Cardiac muscle cell (in vitro differentiated cells and primary cell): Measurements from ENCODE around the gene MBOAT7. TPM values are rescaled to one million over a fixed set of nuclear protein-coding genes. Genes with fewer than 3 reads are reported as not detected.
A peak's percentile ranks its signal among the peaks of the same experiment; 100 is the strongest.

Experiments
- DNase-seq, 2 donors: peaks; one replicate each; pipeline versions ENCODE4 v3.0.0 to v3.0.0-alpha.2; 2010 to 2017; ENCODE audit warnings: low read depth in 1 of 2, low spot score in 1 of 2
- H3K27ac ChIP-seq: fragments of 200-600 bp; sonication (generic); 2 replicates; pipeline ENCODE4 v1.5.1; 2016
- H3K27me3 ChIP-seq: fragments of 200-600 bp; sonication (generic); 2 replicates; pipeline ENCODE4 v1.6.0; 2016; ENCODE audit warnings: control low read depth
- H3K36me3 ChIP-seq: fragments of 200-600 bp; sonication (generic); 2 replicates; pipeline ENCODE4 v1.5.1; 2016; ENCODE audit warnings: control low read depth
- H3K4me1 ChIP-seq: fragments of 200-600 bp; sonication (generic); 2 replicates; pipeline ENCODE4 v1.8.1; 2017; ENCODE audit warnings: low read depth, mild to moderate bottlenecking, mixed run types
- H3K4me3 ChIP-seq: fragments of 200-600 bp; sonication (generic); 2 replicates; pipeline ENCODE4 v1.5.1; 2016; ENCODE audit warnings: mild to moderate bottlenecking
- H3K9me3 ChIP-seq: fragments of 200-600 bp; sonication (generic); 2 replicates; pipeline ENCODE4 v1.5.1; 2017; ENCODE audit warnings: low read depth, mild to moderate bottlenecking, control low read depth
- polyA plus RNA-seq: library from polyadenylated mRNA; unstranded; fragments of >200 nt; fragmentation: Nextera tagmentation; extraction: Ambion mirVana; gene quantifications from 2 replicates; pipeline ENCODE4 v1.2.1, GENCODE V29; 2016
- total RNA-seq: library from RNA; depleted of rRNA; stranded (reverse); fragments of >200 nt; gene quantifications from 2 replicates; pipeline ENCODE4 v1.2.3, GENCODE V29; 2016
- TF ChIP-seq, protein P1 (sequence below): IDR thresholded peaks from 2 replicates; pipeline ENCODE4 v1.5.1; 2012; ENCODE audit warnings: low read depth, mild to moderate bottlenecking, low read length

The MBOAT7 gene
- total and polyA plus RNA-seq, 2 experiments from 2014 or later = 118 to 131 TPM

DNA sequence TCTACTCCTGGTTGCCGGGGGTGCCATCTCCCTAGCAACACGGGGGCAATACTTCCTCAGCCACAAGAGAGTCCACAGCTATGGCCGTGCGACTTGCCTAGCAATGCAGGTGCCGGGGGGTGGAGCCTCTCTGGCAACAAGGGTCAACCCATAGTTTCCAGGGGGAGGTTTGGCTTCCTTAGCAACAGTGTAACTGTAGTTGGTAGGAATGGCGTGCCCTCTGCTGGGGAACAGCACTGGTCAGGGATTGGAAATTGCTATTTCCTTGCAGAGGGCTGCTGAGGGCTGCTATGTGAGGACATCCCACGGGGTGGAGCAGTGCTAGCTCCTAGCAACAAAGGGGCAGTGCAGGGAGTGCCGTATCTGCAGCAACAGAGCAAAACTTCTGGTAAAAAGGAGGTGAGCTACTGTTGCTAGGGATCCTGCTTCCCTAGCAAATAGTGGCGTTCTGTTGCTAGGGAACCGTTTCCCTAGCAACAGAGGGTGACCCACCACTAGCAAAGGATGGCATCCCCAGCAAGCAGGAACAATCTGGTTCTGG lies 9.4 kb downstream of the MBOAT7 start:
- peak; percentile 83 to 89 for DNase-seq
- Histone ChIP-seq H3K36me3 (peaks cover 4% of the 10 kb centered on the region), H3K4me1 (no peaks in the 10 kb centered on the region), H3K9me3 (no peaks in the 10 kb centered on the region), H3K27me3 (no peaks in the 10 kb centered on the region), H3K27ac (peak overlapping the region; percentile 4), H3K4me3 (no peak overlapping the region)
- TF ChIP-seq, protein P1, sequence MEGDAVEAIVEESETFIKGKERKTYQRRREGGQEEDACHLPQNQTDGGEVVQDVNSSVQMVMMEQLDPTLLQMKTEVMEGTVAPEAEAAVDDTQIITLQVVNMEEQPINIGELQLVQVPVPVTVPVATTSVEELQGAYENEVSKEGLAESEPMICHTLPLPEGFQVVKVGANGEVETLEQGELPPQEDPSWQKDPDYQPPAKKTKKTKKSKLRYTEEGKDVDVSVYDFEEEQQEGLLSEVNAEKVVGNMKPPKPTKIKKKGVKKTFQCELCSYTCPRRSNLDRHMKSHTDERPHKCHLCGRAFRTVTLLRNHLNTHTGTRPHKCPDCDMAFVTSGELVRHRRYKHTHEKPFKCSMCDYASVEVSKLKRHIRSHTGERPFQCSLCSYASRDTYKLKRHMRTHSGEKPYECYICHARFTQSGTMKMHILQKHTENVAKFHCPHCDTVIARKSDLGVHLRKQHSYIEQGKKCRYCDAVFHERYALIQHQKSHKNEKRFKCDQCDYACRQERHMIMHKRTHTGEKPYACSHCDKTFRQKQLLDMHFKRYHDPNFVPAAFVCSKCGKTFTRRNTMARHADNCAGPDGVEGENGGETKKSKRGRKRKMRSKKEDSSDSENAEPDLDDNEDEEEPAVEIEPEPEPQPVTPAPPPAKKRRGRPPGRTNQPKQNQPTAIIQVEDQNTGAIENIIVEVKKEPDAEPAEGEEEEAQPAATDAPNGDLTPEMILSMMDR = peak; percentile 61

DNA sequence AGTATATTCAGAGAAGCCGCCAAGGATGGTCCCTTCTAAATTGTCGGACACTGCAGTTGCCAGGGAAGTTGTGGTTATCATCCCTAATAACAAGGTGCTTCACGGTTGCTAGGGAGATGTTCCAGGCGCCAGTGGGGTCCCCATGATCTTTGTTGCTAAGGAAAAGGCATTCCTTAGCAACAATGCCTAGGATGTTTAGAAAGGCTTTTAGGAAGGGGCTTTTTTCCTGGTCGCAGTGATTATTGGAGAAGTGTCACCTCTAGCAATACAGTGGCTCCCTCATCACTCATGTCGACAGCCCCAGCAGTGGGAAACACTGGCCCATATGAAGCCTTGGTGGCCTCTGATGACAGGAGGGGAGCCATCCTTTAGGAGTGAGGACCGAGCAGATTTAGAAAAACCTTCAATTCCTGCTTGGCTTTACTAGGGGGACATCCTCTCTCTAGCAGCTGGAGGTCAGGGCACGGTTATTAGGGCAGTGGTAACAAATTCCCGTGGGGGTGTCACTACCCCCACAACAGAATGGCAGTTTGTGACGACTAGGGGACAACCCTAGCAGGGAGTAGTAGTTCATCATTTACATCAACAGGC lies 10.0 kb downstream of the MBOAT7 start:
- Histone ChIP-seq H3K4me3 (no peak overlapping the region), H3K36me3 (peaks cover 4% of the 10 kb centered on the region), H3K4me1 (no peaks in the 10 kb centered on the region), H3K27ac (no peak overlapping the region), H3K9me3 (no peaks in the 10 kb centered on the region), H3K27me3 (no peaks in the 10 kb centered on the region)
- TF ChIP-seq, protein P1 = no peak
- no peak for DNase-seq

DNA sequence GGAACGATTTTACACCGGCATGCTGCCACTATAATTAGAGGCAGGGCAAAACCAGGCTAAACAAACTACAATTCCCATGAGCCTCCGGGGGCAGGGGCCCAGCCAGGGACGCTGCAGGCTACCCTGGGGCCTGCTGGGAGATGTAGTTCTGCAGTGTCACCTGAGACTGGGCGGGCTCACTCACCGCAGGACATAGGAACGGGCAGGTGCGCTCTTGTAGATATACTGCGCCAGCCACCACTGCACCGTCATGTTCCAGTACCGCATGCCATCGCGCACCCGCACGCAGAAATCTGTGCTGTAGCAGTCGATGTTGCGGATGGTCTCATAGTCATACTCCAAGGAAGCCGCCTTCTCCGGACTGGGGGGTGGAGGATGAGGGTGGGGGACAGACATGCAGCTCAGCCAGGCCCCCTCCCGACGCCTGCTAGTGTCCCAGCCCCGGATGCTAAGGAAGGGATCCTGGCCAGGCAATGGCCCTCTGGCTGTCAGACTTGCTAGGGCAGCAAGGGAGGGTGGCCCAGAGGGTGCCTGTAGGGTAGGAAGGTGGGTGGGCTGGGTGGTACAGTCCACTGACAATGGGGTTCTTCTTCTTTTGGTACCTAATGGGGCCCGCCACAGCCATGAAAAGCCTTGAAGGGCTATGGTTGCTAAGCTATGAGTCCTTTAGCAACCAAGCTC lies 10.7 kb downstream of the MBOAT7 start:
- TF ChIP-seq, protein P1 = no peak
- peaks cover 4% of the 10 kb centered on the region for H3K36me3 ChIP-seq
- H3K27ac ChIP-seq = no peak overlapping the region
- H3K9me3 ChIP-seq = no peaks in the 10 kb centered on the region
- H3K4me1 ChIP-seq = no peaks in the 10 kb centered on the region
- DNase-seq = peak in 1 of 2 donors; percentile 53
- no peak overlapping the region for H3K4me3 ChIP-seq
- H3K27me3 ChIP-seq = no peaks in the 10 kb centered on the region

DNA sequence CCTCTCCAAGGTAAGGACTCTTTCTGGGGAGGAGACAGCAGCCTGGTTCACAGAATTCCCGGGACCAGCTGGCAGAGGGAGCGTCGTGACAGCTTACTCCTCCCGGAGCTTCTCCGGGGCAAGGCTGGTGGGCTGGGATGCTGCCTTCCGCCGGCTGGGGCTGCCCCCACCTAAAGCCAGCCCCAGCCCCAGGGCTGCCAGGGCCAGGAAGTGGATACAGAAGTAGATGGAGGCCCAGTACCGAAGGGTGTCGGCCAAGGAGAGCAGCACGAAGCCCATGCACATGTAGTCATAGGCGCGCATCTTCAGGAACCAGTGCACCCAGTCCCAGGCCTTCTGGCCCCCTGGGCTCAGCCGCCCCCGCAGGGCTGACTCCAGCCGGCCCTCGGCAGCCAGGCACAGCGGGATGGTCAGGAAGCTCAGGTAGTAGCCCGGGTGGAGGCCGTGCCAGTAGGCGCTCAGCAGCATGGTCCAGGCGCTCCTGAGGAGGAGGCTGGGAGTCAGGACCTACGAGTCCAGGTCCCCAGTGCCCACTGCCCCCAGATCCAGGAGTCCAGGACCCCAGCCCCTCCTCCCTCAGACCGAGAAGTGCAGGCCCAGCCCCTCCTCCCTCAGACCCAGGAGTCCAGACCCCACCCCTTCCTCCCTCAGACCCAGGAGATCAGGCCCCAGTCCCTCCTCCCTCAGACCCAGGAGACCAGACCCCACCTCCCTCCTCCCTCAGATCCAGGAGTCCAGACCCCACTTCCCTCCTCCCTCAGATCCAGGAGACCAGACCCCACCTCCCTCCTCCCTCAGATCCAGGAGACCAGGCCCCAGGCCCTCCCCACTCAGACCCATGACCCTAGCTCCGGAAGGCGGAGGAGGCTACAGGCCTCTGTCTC lies 15.2 kb downstream of the MBOAT7 start:
- Histone ChIP-seq H3K27ac (no peak overlapping the region), H3K4me3 (no peak overlapping the region), H3K9me3 (no peaks in the 10 kb centered on the region), H3K27me3 (no peaks in the 10 kb centered on the region), H3K36me3 (no peaks in the 10 kb centered on the region), H3K4me1 (peaks cover 3% of the 10 kb centered on the region)
- TF ChIP-seq, protein P1 = no peak
- DNase-seq = no peak

DNA sequence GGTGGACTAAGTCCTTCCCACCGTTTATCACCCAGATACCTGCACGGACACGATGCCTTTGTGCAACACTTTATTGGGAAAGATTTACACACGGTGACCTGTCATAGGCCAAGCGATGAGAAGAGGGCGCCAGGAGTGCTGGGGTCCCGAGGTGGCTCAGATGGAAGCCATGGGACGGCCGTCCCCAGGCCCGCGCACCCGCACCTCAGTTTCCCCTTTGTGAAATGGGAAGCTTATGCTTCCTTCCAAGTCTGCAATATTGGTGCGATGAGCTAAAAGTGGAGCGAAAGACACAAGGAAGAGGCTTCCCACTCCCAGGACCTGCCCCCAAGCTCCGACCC lies 16.1 kb downstream of the MBOAT7 start:
- Histone ChIP-seq H3K4me1 (peaks cover 3% of the 10 kb centered on the region), H3K36me3 (no peaks in the 10 kb centered on the region), H3K9me3 (no peaks in the 10 kb centered on the region), H3K27ac (no peak overlapping the region), H3K27me3 (no peaks in the 10 kb centered on the region), H3K4me3 (no peak overlapping the region)
- TF ChIP-seq, protein P1 = no peak
- no peak for DNase-seq
